Naive thymus-derived CD4-positive, alpha-beta T cell (primary cell): ENCODE data around the gene LRMDA. TPM values are rescaled to one million over a fixed set of nuclear protein-coding genes. Genes with fewer than 3 reads are reported as not detected.

Experiments
- ATAC-seq: fragments of 150-1000 bp; cut with Tn5 transposase; 2 replicates; pipeline ENCODE4 v1.10.0; 2021; ENCODE audit warnings: mild to moderate bottlenecking, moderate library complexity
- CTCF ChIA-PET: fragments of 350-600 bp; sonication (Branson Sonifier 250); formaldehyde crosslinking; loops from one replicate; lab custom pipeline; 2021; ENCODE audit warnings: antibody characterized with exemption; lab: Charles Lee
- POLR2A ChIA-PET: fragments of 350-600 bp; sonication (Branson Sonifier 250); formaldehyde crosslinking; loops from one replicate; lab custom pipeline; 2021; ENCODE audit warnings: antibody characterized with exemption, inconsistent platforms; lab: Charles Lee
- DNase-seq, 9 donors: peaks; one replicate each; pipeline versions ENCODE4 v3.0.0 to v3.0.0-alpha.2; 2020 to 2022; ENCODE audit warnings: mixed read lengths in 1 of 9
- H3K27ac ChIP-seq: one replicate; pipeline ENCODE4 v1.7.0; 2013; ENCODE audit warnings: mild to moderate bottlenecking, low read depth, low read length, moderate library complexity
- H3K27me3 ChIP-seq, 2 donors: one replicate each; pipeline ENCODE4 v1.7.0; 2013; ENCODE audit warnings: low read length in 2 of 2, mild to moderate bottlenecking in 2 of 2, moderate library complexity in 2 of 2; ENCODE audit not compliant: control insufficient read depth in 2 of 2, insufficient read depth in 2 of 2
- H3K36me3 ChIP-seq, 3 experiments: 1 replicate in 2 of 3; 2 replicates in 1 of 3; pipeline ENCODE4 v1.7.0; 2013; ENCODE audit warnings: low read length in 3 of 3, mild to moderate bottlenecking in 3 of 3, moderate library complexity in 1 of 3; ENCODE audit not compliant: insufficient read depth in 3 of 3, control insufficient read depth in 2 of 3
- H3K4me1 ChIP-seq, 2 donors: one replicate each; pipeline ENCODE4 v1.7.0; 2013; ENCODE audit warnings: low read length in 2 of 2, mild to moderate bottlenecking in 2 of 2, moderate library complexity in 1 of 2; ENCODE audit not compliant: control insufficient read depth in 2 of 2, insufficient read depth in 2 of 2
- H3K4me3 ChIP-seq: 2 replicates; pipeline ENCODE4 v1.7.0; 2013; ENCODE audit warnings: mild to moderate bottlenecking, low read length
- H3K9me3 ChIP-seq, 3 experiments: 1 replicate in 2 of 3; 2 replicates in 1 of 3; pipeline ENCODE4 v1.7.0; 2013; ENCODE audit warnings: low read length in 3 of 3; ENCODE audit not compliant: control insufficient read depth in 2 of 3
- H3K27ac Mint-ChIP-seq, 9 donors: one replicate each; pipeline ENCODE4 v1.8.0; 2020 to 2022; ENCODE audit warnings: mixed read lengths in 9 of 9, mild to moderate bottlenecking in 8 of 9, moderate library complexity in 5 of 9, inconsistent platforms in 2 of 9
- H3K27me3 Mint-ChIP-seq, 5 donors: one replicate each; pipeline ENCODE4 v1.8.0; 2021 to 2022; ENCODE audit warnings: mixed read lengths in 5 of 5, mild to moderate bottlenecking in 1 of 5
- H3K36me3 Mint-ChIP-seq, 5 donors: one replicate each; pipeline ENCODE4 v1.8.0; 2020 to 2022; ENCODE audit warnings: mixed read lengths in 5 of 5, mild to moderate bottlenecking in 3 of 5, inconsistent platforms in 1 of 5
- H3K4me1 Mint-ChIP-seq, 7 donors: one replicate each; pipeline ENCODE4 v1.8.0; 2020 to 2022; ENCODE audit warnings: mixed read lengths in 7 of 7, mild to moderate bottlenecking in 3 of 7, inconsistent platforms in 1 of 7
- H3K4me3 Mint-ChIP-seq, 10 donors: one replicate each; pipeline ENCODE4 v1.8.0; 2020 to 2022; ENCODE audit warnings: mild to moderate bottlenecking in 10 of 10, mixed read lengths in 10 of 10, moderate library complexity in 6 of 10, inconsistent platforms in 2 of 10
- H3K9me3 Mint-ChIP-seq, 11 donors: one replicate each; pipeline ENCODE4 v1.8.0; 2020 to 2022; ENCODE audit warnings: mixed read lengths in 11 of 11, mild to moderate bottlenecking in 4 of 11, inconsistent platforms in 1 of 11, moderate library complexity in 1 of 11
- intact Hi-C, 2 donors: fragments of 100-400 bp; cut with micrococcal nuclease; formaldehyde crosslinking; loops; one replicate each; pipeline ENCODE4 v1.15.1; 2023
- polyA plus RNA-seq, 2 donors: library from polyadenylated mRNA; unstranded; fragments of 300-500 nt; fragmentation: Illumina TruSeq; gene quantifications; one replicate each; pipeline ENCODE4 v1.2.3, GENCODE V29; 2021
- total RNA-seq, 6 experiments: library from RNA in 5 of 6; stranded (reverse) in 5 of 6; gene quantifications; 1 replicate in 5 of 6; 2 replicates in 1 of 6; pipeline ENCODE4 v1.2.3 and lab custom pipeline; 2021 to 2026

The LRMDA gene
- total and polyA plus RNA-seq, 7 experiments from 2014 or later = 0.57 to 14.9 (median 3.0) TPM; not detected in 4

- Histone ChIP-seq H3K27me3 (no peaks in the 10 kb centered on the region), H3K9me3 (no peaks in the 10 kb centered on the region), H3K4me3 (no peak overlapping the region), H3K27ac (no peak overlapping the region), H3K4me1 (no peaks in the 10 kb centered on the region), H3K36me3 (no peaks in the 10 kb centered on the region)
- peaks cover 0 to 10% (median 4%) of the 10 kb centered on the region in 5 donors for H3K27me3 Mint-ChIP-seq
- intact Hi-C loops = no loop called here
- H3K4me3 Mint-ChIP-seq = no peak overlapping the region
- no peak overlapping the region for H3K27ac Mint-ChIP-seq
- H3K9me3 Mint-ChIP-seq = peaks cover 0 to 12% (median 2%) of the 10 kb centered on the region in 11 donors
- ChIA-PET POLR2A (no interaction called here), CTCF (no interaction called here)
- peaks cover 0 to 4% (median 0%) of the 10 kb centered on the region in 5 donors for H3K36me3 Mint-ChIP-seq
- ATAC-seq (no peak), DNase-seq (no peak)
- H3K4me1 Mint-ChIP-seq = no peaks in the 10 kb centered on the region
Measured at GRCh38 chr10:75685187-75685586, 253.8 kb downstream of the LRMDA start.

DNA sequence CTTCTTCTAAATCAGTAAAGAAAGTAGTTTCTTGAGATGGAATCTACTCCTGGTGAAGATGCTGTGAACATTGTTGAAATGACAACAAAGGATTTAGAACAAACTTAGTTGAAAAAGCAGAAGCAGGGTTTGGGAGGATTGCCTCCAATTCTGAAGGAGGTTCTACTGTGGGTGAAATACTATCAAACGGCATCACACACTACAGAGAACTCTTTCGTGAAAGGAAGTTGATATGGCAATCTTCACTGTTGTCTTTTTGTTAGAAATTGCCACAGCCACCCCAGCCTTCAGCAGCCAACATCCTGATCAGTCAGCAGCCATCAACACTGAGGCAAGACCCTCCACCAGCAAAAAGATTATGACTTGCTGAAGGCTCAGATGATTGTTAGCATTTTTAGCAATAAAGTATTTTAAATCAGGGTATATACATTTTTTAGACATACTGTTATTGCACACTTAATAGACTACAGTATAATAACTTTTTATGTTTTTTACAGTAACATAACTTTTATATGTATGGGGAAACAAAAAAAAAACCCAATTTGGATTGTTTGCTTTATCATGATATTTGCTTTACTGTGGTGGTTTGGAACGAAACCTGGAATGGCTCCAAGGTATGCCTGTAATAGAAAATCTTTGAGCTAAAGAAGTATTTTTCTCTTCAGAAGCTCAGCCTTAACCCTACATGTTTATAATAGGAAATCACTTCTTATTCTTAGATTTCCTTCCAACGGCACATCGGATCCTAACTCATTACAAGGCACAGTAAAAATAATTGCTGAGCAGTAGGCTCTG lies 257.3 kb downstream of the LRMDA start:
- no peaks in the 10 kb centered on the region for H3K36me3 ChIP-seq
- Mint-ChIP-seq H3K9me3 (peaks cover 0 to 12% (median 2%) of the 10 kb centered on the region in 11 donors), H3K4me3 (no peak overlapping the region), H3K4me1 (no peaks in the 10 kb centered on the region), H3K36me3 (peaks cover 0 to 4% (median 0%) of the 10 kb centered on the region in 5 donors), H3K27ac (no peak overlapping the region), H3K27me3 (peaks cover 0 to 10% (median 6%) of the 10 kb centered on the region in 5 donors)
- H3K4me1 ChIP-seq = no peaks in the 10 kb centered on the region
- ATAC-seq (no peak), DNase-seq (no peak)
- no peaks in the 10 kb centered on the region for H3K9me3 ChIP-seq
- CTCF ChIA-PET = no interaction called here
- POLR2A ChIA-PET = no interaction called here
- H3K4me3 ChIP-seq = no peak overlapping the region
- intact Hi-C loops = no loop called here
- no peaks in the 10 kb centered on the region for H3K27me3 ChIP-seq
- no peak overlapping the region for H3K27ac ChIP-seq

- Mint-ChIP-seq H3K27ac (no peak overlapping the region), H3K4me1 (no peaks in the 10 kb centered on the region), H3K36me3 (no peaks in the 10 kb centered on the region), H3K4me3 (no peak overlapping the region), H3K9me3 (peaks cover 0 to 4% (median 0%) of the 10 kb centered on the region in 11 donors), H3K27me3 (peaks cover 0 to 22% (median 13%) of the 10 kb centered on the region in 5 donors)
- Histone ChIP-seq H3K4me1 (no peaks in the 10 kb centered on the region), H3K27ac (no peak overlapping the region), H3K9me3 (no peaks in the 10 kb centered on the region), H3K27me3 (no peaks in the 10 kb centered on the region), H3K36me3 (no peaks in the 10 kb centered on the region), H3K4me3 (no peak overlapping the region)
- CTCF ChIA-PET = interaction anchor here (0.6 kb wide), 1 partner anchor 1204 kb away, joined by 4 read pairs; no protein-coding TSS in a partner anchor
- ATAC-seq (no peak), DNase-seq (no peak)
- intact Hi-C loops = no loop called here
- POLR2A ChIA-PET = no interaction called here
Measured at GRCh38 chr10:75693489-75693888, 262.1 kb downstream of the LRMDA start.

GRCh38 chr10:75694269-75694668 lies 262.8 kb downstream of the LRMDA start:
- Histone ChIP-seq H3K27me3 (no peaks in the 10 kb centered on the region), H3K4me3 (no peak overlapping the region), H3K36me3 (no peaks in the 10 kb centered on the region), H3K4me1 (no peaks in the 10 kb centered on the region), H3K27ac (no peak overlapping the region), H3K9me3 (no peaks in the 10 kb centered on the region)
- H3K4me1 Mint-ChIP-seq = no peaks in the 10 kb centered on the region
- no peak for ATAC-seq
- intact Hi-C loops = no loop called here
- DNase-seq = no peak
- H3K36me3 Mint-ChIP-seq = no peaks in the 10 kb centered on the region
- H3K27ac Mint-ChIP-seq = no peak overlapping the region
- peaks cover 0 to 4% (median 0%) of the 10 kb centered on the region in 11 donors for H3K9me3 Mint-ChIP-seq
- no peak overlapping the region for H3K4me3 Mint-ChIP-seq
- ChIA-PET POLR2A (no interaction called here), CTCF (interaction anchor here (0.6 kb wide), 1 partner anchor 1203 kb away, joined by 4 read pairs; no protein-coding TSS in a partner anchor)
- peaks cover 0 to 22% (median 13%) of the 10 kb centered on the region in 5 donors for H3K27me3 Mint-ChIP-seq

DNA sequence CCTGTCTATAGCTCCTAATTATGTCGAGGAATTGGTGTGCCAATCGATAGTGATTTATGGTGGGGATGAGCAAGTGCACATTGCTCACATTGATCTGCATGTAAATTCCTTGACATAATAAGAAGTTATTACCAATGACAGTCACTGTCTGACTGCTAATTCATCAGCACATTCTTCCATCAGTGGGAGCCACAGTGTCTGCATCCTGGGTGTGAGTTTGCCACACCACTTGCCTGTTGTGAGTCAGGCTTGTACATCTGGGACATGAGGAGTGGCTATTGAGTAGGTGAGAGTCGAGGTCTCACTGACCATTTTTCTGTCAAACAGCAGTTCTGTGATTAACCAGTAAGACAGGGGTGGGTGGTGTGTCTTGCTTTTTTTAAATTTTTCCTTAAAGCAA lies 263.4 kb downstream of the LRMDA start:
- ChIA-PET POLR2A (no interaction called here), CTCF (no interaction called here)
- H3K9me3 ChIP-seq = no peaks in the 10 kb centered on the region
- no peak overlapping the region for H3K4me3 Mint-ChIP-seq
- H3K9me3 Mint-ChIP-seq = peaks cover 0 to 4% (median 2%) of the 10 kb centered on the region in 11 donors
- H3K27me3 Mint-ChIP-seq = peaks cover 0 to 22% (median 15%) of the 10 kb centered on the region in 5 donors
- intact Hi-C loops = no loop called here
- no peaks in the 10 kb centered on the region for H3K4me1 ChIP-seq
- H3K4me3 ChIP-seq = no peak overlapping the region
- H3K27me3 ChIP-seq = no peaks in the 10 kb centered on the region
- no peaks in the 10 kb centered on the region for H3K36me3 ChIP-seq
- ATAC-seq (no peak), DNase-seq (no peak)
- no peaks in the 10 kb centered on the region for H3K4me1 Mint-ChIP-seq
- no peak overlapping the region for H3K27ac Mint-ChIP-seq
- peaks cover 0 to 3% (median 0%) of the 10 kb centered on the region in 5 donors for H3K36me3 Mint-ChIP-seq
- no peak overlapping the region for H3K27ac ChIP-seq

DNA sequence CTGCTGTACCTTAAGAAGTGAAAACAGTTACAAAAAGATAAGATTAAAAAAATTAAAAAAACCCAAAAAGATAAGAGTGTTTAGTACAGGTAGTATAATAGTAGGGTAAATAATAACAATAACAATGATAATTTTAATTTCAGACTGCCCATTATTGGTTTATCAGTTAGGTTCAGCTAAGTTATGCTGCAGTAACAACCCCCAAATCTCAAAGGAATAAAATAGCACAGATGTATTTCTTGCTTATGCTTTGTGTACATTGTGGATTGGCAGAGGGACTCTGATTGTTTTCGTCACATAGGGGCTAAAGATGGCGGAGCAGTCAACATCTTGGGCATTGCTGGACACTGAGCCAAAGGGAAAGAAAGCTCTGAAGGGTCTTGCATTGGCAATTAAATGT lies 264.6 kb downstream of the LRMDA start:
- POLR2A ChIA-PET = no interaction called here

More for the DNA sequence above, 264.6 kb downstream of the LRMDA start:
- H3K4me3 ChIP-seq = no peak overlapping the region
- no peaks in the 10 kb centered on the region for H3K36me3 ChIP-seq
- H3K4me1 ChIP-seq = no peaks in the 10 kb centered on the region
- Mint-ChIP-seq H3K4me3 (no peak overlapping the region), H3K27me3 (peaks cover 0 to 22% (median 15%) of the 10 kb centered on the region in 5 donors), H3K9me3 (peaks cover 0 to 4% (median 2%) of the 10 kb centered on the region in 11 donors), H3K4me1 (no peaks in the 10 kb centered on the region), H3K36me3 (peaks cover 0 to 3% (median 0%) of the 10 kb centered on the region in 5 donors), H3K27ac (no peak overlapping the region)
- no peaks in the 10 kb centered on the region for H3K9me3 ChIP-seq
- H3K27me3 ChIP-seq = no peaks in the 10 kb centered on the region
- ATAC-seq (no peak), DNase-seq (no peak)
- intact Hi-C loops = no loop called here
- H3K27ac ChIP-seq = no peak overlapping the region
- CTCF ChIA-PET = no interaction called here
